Astrocyte (in vitro differentiated cells and primary cell): ENCODE results near the gene KCNK2. TPM values are rescaled to one million over a fixed set of nuclear protein-coding genes. Genes with fewer than 3 reads are reported as not detected.

Experiments
- DNase-seq: peaks from one replicate; pipeline ENCODE4 v3.0.0-alpha.2; 2010; ENCODE audit warnings: low read depth
- FAIRE-seq: peaks from 2 replicates; lab custom pipeline; 2011; peaks lifted over from hg19 to GRCh38; lab: Jason Lieb, UNC
- H2AFZ ChIP-seq: 2 replicates; pipeline ENCODE4 v1.6.0; 2012; ENCODE audit warnings: low read depth, low read length, inconsistent platforms
- H3K27ac ChIP-seq: 2 replicates; pipeline ENCODE4 v1.5.1; 2011; ENCODE audit warnings: low read depth, low read length, inconsistent platforms
- H3K27me3 ChIP-seq: 2 replicates; pipeline ENCODE4 v1.6.0; 2011; ENCODE audit warnings: low read length, inconsistent platforms; ENCODE audit not compliant: insufficient read depth
- H3K36me3 ChIP-seq: 2 replicates; pipeline ENCODE4 v1.5.1; 2011; ENCODE audit warnings: low read length, inconsistent platforms; ENCODE audit not compliant: insufficient read depth
- H3K4me1 ChIP-seq: 2 replicates; pipeline ENCODE4 v1.5.1; 2011; ENCODE audit warnings: low read length, inconsistent platforms; ENCODE audit not compliant: insufficient read depth
- H3K4me2 ChIP-seq: 2 replicates; pipeline ENCODE4 v1.6.0; 2012; ENCODE audit warnings: low read length, inconsistent platforms
- H3K4me3 ChIP-seq: 2 replicates; pipeline ENCODE4 v1.5.1; 2011; ENCODE audit warnings: low read depth, mild to moderate bottlenecking, low read length, inconsistent platforms; ENCODE audit not compliant: insufficient read depth
- H3K79me2 ChIP-seq: 2 replicates; pipeline ENCODE4 v1.6.0; 2012; ENCODE audit warnings: mild to moderate bottlenecking, low read length, inconsistent platforms; ENCODE audit not compliant: insufficient read depth
- H3K9ac ChIP-seq: 2 replicates; pipeline ENCODE4 v1.6.0; 2012; ENCODE audit warnings: mild to moderate bottlenecking, low read length, inconsistent platforms
- H3K9me3 ChIP-seq: 2 replicates; pipeline ENCODE4 v1.5.1; 2012; ENCODE audit warnings: low read depth, mild to moderate bottlenecking, low read length, inconsistent platforms; ENCODE audit not compliant: insufficient read depth
- H4K20me1 ChIP-seq: 2 replicates; pipeline ENCODE4 v1.6.0; 2012; ENCODE audit warnings: low read length, inconsistent platforms; ENCODE audit not compliant: insufficient read depth
- H3K27ac Mint-ChIP-seq: one replicate; pipeline ENCODE4 v1.8.0; 2021; ENCODE audit warnings: mild to moderate bottlenecking, mixed read lengths; ENCODE audit not compliant: unreplicated experiment
- H3K27me3 Mint-ChIP-seq: one replicate; pipeline ENCODE4 v1.8.0; 2021; ENCODE audit warnings: low read depth, mixed read lengths; ENCODE audit not compliant: unreplicated experiment
- H3K36me3 Mint-ChIP-seq: one replicate; pipeline ENCODE4 v1.8.0; 2021; ENCODE audit warnings: low read depth, mixed read lengths; ENCODE audit not compliant: unreplicated experiment
- H3K4me1 Mint-ChIP-seq: one replicate; pipeline ENCODE4 v1.8.0; 2021; ENCODE audit warnings: low read depth, mixed read lengths; ENCODE audit not compliant: unreplicated experiment
- H3K4me3 Mint-ChIP-seq: one replicate; pipeline ENCODE4 v1.8.0; 2021; ENCODE audit warnings: mild to moderate bottlenecking, moderate library complexity, mixed read lengths; ENCODE audit not compliant: unreplicated experiment
- H3K9me3 Mint-ChIP-seq: one replicate; pipeline ENCODE4 v1.8.0; 2021; ENCODE audit warnings: mild to moderate bottlenecking, mixed read lengths; ENCODE audit not compliant: unreplicated experiment
- EZH2 ChIP-seq: IDR thresholded peaks from 2 replicates; pipeline ENCODE4 v1.6.1; 2012; ENCODE audit warnings: mild to moderate bottlenecking, low read length, inconsistent platforms; ENCODE audit not compliant: insufficient read depth
- total RNA-seq: library from RNA; stranded (reverse); gene quantifications from 2 replicates; pipeline ENCODE4 v1.2.1, GENCODE V29; 2021
- TF ChIP-seq, protein P1 (sequence below): IDR thresholded peaks from 2 replicates; pipeline ENCODE4 v1.5.1; 2011; ENCODE audit warnings: low read depth, mild to moderate bottlenecking, inconsistent platforms, low read length, moderate library complexity; ENCODE audit not compliant: insufficient read depth

KCNK2 gene
- total RNA-seq, 1 donor from 2014 or later, result 0.16 TPM

GRCh38 chr1:215076322-215076721 lies 6.2 kb upstream of the KCNK2 start:
- no peak overlapping the region for H3K27ac ChIP-seq
- TF ChIP-seq, protein P1, sequence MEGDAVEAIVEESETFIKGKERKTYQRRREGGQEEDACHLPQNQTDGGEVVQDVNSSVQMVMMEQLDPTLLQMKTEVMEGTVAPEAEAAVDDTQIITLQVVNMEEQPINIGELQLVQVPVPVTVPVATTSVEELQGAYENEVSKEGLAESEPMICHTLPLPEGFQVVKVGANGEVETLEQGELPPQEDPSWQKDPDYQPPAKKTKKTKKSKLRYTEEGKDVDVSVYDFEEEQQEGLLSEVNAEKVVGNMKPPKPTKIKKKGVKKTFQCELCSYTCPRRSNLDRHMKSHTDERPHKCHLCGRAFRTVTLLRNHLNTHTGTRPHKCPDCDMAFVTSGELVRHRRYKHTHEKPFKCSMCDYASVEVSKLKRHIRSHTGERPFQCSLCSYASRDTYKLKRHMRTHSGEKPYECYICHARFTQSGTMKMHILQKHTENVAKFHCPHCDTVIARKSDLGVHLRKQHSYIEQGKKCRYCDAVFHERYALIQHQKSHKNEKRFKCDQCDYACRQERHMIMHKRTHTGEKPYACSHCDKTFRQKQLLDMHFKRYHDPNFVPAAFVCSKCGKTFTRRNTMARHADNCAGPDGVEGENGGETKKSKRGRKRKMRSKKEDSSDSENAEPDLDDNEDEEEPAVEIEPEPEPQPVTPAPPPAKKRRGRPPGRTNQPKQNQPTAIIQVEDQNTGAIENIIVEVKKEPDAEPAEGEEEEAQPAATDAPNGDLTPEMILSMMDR, result peak; percentile 29
- TF ChIP-seq EZH2, result no peak
- H4K20me1 ChIP-seq, result no peaks in the 10 kb centered on the region
- H3K27me3 ChIP-seq, result no peaks in the 10 kb centered on the region
- DNase-seq (peak; percentile 45), FAIRE-seq (no peak)
- H3K9me3 ChIP-seq, result no peaks in the 10 kb centered on the region
- no peaks in the 10 kb centered on the region for H3K9me3 Mint-ChIP-seq
- no peaks in the 10 kb centered on the region for H3K36me3 Mint-ChIP-seq
- no peak overlapping the region for H3K4me3 Mint-ChIP-seq
- no peak overlapping the region for H2AFZ ChIP-seq
- no peak overlapping the region for H3K4me3 ChIP-seq
- H3K79me2 ChIP-seq, result no peaks in the 10 kb centered on the region
- no peak overlapping the region for H3K4me2 ChIP-seq
- H3K4me1 Mint-ChIP-seq, result no peaks in the 10 kb centered on the region
- no peak overlapping the region for H3K27ac Mint-ChIP-seq
- peaks cover 29% of the 10 kb centered on the region for H3K27me3 Mint-ChIP-seq
- no peaks in the 10 kb centered on the region for H3K4me1 ChIP-seq
- H3K36me3 ChIP-seq, result no peaks in the 10 kb centered on the region
- no peak overlapping the region for H3K9ac ChIP-seq

DNA sequence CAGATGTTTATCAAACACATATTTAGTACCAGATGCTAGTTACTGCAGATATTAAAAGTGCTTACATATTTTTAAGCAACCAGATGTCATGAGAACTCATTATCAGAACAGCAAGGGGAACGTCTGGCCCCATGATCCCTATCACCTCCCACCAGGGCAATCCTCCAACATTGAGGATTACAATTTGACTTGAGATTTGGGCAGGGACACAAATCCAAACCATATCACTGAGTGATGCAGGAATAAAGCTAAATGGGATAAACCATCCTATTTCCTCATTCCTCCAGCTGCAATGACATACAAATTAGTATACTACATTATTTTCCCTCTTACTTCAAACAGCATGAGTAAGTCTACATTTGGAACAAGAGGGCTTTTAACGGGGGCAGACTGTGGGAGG lies 3.1 kb upstream of the KCNK2 start:
- no peak overlapping the region for H3K4me3 ChIP-seq
- H4K20me1 ChIP-seq, result no peaks in the 10 kb centered on the region
- H3K4me2 ChIP-seq, result no peak overlapping the region
- no peak overlapping the region for H2AFZ ChIP-seq
- no peak for DNase-seq
- no peaks in the 10 kb centered on the region for H3K9me3 Mint-ChIP-seq
- H3K36me3 ChIP-seq, result no peaks in the 10 kb centered on the region
- H3K27ac ChIP-seq, result no peak overlapping the region
- no peaks in the 10 kb centered on the region for H3K27me3 ChIP-seq
- no peak for FAIRE-seq
- H3K27me3 Mint-ChIP-seq, result peaks cover 49% of the 10 kb centered on the region
- H3K27ac Mint-ChIP-seq, result no peak overlapping the region
- no peaks in the 10 kb centered on the region for H3K4me1 Mint-ChIP-seq
- H3K36me3 Mint-ChIP-seq, result no peaks in the 10 kb centered on the region
- TF ChIP-seq, protein P1, result no peak
- TF ChIP-seq EZH2, result no peak
- H3K9me3 ChIP-seq, result no peaks in the 10 kb centered on the region
- H3K9ac ChIP-seq, result no peak overlapping the region
- peaks cover 9% of the 10 kb centered on the region for H3K4me1 ChIP-seq
- H3K79me2 ChIP-seq, result no peaks in the 10 kb centered on the region
- no peak overlapping the region for H3K4me3 Mint-ChIP-seq

DNA sequence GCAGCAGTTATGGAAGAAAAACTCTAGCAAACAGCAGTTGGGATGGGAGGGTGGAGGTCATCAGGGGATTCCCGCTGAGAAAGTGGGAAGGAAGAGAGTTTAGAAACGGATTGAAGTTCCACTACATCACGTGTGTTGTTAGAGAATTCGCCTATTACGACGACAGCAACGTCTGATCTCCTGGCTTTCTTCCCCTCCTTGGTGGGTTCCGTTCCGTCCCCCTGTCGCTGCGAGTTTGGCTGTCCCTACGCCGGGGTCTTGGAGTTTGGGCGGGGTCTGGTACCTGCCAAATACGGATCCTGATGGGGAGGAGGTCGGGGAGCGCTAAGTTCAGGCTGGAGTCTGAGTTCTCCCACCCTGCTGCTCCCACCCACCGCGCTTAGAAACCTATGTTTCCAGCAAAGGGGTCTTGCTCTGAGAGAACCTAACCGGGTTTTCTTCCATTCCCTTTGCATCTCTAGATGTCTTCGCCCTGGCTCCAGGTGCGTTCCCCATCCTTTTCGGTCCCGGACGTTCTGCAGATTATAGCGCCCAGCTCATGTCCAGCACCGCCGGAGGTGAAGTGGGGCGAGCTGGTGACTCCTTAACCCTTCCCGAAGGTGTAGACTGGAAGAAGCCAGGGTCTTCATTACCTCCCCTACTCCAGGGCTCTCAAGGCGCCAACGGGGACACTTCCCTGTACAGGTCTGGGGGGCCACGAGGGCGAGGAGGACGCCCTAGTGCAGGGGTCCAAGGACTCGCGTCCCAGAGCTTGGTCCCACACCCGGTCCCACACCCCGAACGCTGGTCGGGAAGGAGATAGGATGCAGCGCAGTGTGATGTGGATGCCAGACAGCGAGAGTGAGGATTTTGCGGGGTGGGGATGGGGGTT lies 641 bp upstream of the KCNK2 start:
- DNase-seq (no peak), FAIRE-seq (no peak)
- Histone ChIP-seq H2AFZ (peak overlapping the region; percentile 86), H3K9ac (peak overlapping the region; percentile 74), H3K9me3 (no peaks in the 10 kb centered on the region), H3K27me3 (no peaks in the 10 kb centered on the region), H3K27ac (no peak overlapping the region), H3K79me2 (no peaks in the 10 kb centered on the region), H3K4me2 (peak overlapping the region; percentile 98), H3K36me3 (no peaks in the 10 kb centered on the region), H4K20me1 (no peaks in the 10 kb centered on the region), H3K4me3 (peak overlapping the region; percentile 64), H3K4me1 (peaks cover 9% of the 10 kb centered on the region)
- H3K27ac Mint-ChIP-seq, result no peak overlapping the region
- H3K4me1 Mint-ChIP-seq, result no peaks in the 10 kb centered on the region
- peak overlapping the region; percentile 82 for H3K4me3 Mint-ChIP-seq
- TF ChIP-seq, protein P1, result no peak
- peak; percentile 47 for TF ChIP-seq EZH2
- H3K27me3 Mint-ChIP-seq, result peaks cover 69% of the 10 kb centered on the region
- H3K9me3 Mint-ChIP-seq, result peaks cover 3% of the 10 kb centered on the region
- peaks cover 2% of the 10 kb centered on the region for H3K36me3 Mint-ChIP-seq
